SK-N-SH (cell line): ENCODE results near the gene TSNAXIP1. TPM values are rescaled to one million over a fixed set of nuclear protein-coding genes. Genes with fewer than 3 reads are reported as not detected.

Experiments
- CTCF ChIA-PET: fragments of 300-600, 350-600 bp; formaldehyde crosslinking; extraction: SDS; loops from one replicate; lab custom pipeline; 2021; lab: Yijun Ruan, JAX
- POLR2A ChIA-PET: fragments of 350-600 bp; sonication (Branson Sonifier 250); formaldehyde crosslinking; extraction: SDS; loops from one replicate; lab custom pipeline; 2020; ENCODE audit warnings: antibody characterized with exemption, inconsistent platforms; lab: Yijun Ruan, JAX
- DNase-seq: peaks from one replicate; pipeline ENCODE4 v3.0.0; 2012
- H2AFZ ChIP-seq: fragments of 200-600 bp; sonication (generic); 2 replicates; pipeline ENCODE4 v1.8.1; 2016; ENCODE audit warnings: antibody characterized with exemption, mild to moderate bottlenecking, low read depth
- H3F3A ChIP-seq: fragments of 200-600 bp; sonication (generic); replicated peaks from 2 replicates; pipeline ENCODE3; 2016; ENCODE audit warnings: antibody characterized with exemption, mild to moderate bottlenecking; ENCODE audit not compliant: insufficient read depth
- H3K27ac ChIP-seq, 2 experiments: fragments of 200-500 bp in 1 of 2; fragments of 200-600 bp in 1 of 2; sonication (Bioruptor generic) in 1 of 2; sonication (generic), shearing (Covaris generic) in 1 of 2; 2 replicates each; pipeline versions ENCODE4 v1.5.1 to v1.6.1; 2014 to 2016; ENCODE audit warnings: low read depth in 2 of 2, inconsistent platforms in 1 of 2, low read length in 1 of 2, mild to moderate bottlenecking in 1 of 2, mixed read lengths in 1 of 2
- H3K27me3 ChIP-seq: fragments of 200-600 bp; sonication (generic), shearing (Covaris generic); 2 replicates; pipeline ENCODE4 v1.6.1; 2016; ENCODE audit warnings: mixed run types; ENCODE audit not compliant: insufficient read depth
- H3K36me3 ChIP-seq, 2 experiments: fragments of 200-500 bp in 1 of 2; fragments of 200-600 bp in 1 of 2; sonication (Bioruptor generic) in 1 of 2; sonication (generic) in 1 of 2; replicated peaks in 1 of 2; 2 replicates each; pipeline versions ENCODE3 to v1.5.1; 2014 to 2016; ENCODE audit warnings: low read length in 1 of 2, mild to moderate bottlenecking in 1 of 2; ENCODE audit not compliant: insufficient read depth in 2 of 2, control insufficient read depth in 1 of 2
- H3K4me1 ChIP-seq, 2 experiments: fragments of 200-500 bp in 1 of 2; fragments of 200-600 bp in 1 of 2; sonication (Bioruptor generic) in 1 of 2; sonication (generic), shearing (Covaris generic) in 1 of 2; 2 replicates each; pipeline versions ENCODE4 v1.5.1 to v1.6.1; 2014 to 2016; ENCODE audit warnings: low read depth in 1 of 2, low read length in 1 of 2, mixed run types in 1 of 2; ENCODE audit not compliant: insufficient read depth in 2 of 2, control insufficient read depth in 1 of 2
- H3K4me2 ChIP-seq: fragments of 200-600 bp; sonication (generic), shearing (Covaris generic); 2 replicates; pipeline ENCODE4 v1.6.1; 2017; ENCODE audit warnings: mixed run types
- H3K4me3 ChIP-seq, 2 experiments: fragments of 200-500 bp in 1 of 2; fragments of 200-600 bp in 1 of 2; sonication (Bioruptor generic) in 1 of 2; sonication (generic), shearing (Covaris generic) in 1 of 2; 2 replicates each; pipeline versions ENCODE4 v1.5.1 to v1.8.1; 2014 to 2016; ENCODE audit warnings: low read depth in 2 of 2, inconsistent platforms in 1 of 2, low read length in 1 of 2, mild to moderate bottlenecking in 1 of 2, mixed read lengths in 1 of 2, moderate library complexity in 1 of 2
- H3K79me2 ChIP-seq: fragments of 200-600 bp; sonication (generic); 2 replicates; pipeline ENCODE4 v1.8.1; 2017; ENCODE audit warnings: mild to moderate bottlenecking; ENCODE audit not compliant: insufficient read depth
- H3K9ac ChIP-seq: fragments of 200-600 bp; sonication (generic); 2 replicates; pipeline ENCODE4 v1.6.1; 2017; ENCODE audit warnings: mixed run types
- H3K9me2 ChIP-seq: fragments of 200-600 bp; sonication (generic); 2 replicates; pipeline ENCODE4 v1.6.1; 2017; ENCODE audit warnings: mixed run types
- H3K9me3 ChIP-seq: fragments of 200-600 bp; sonication (generic); 2 replicates; pipeline ENCODE4 v1.6.1; 2017; ENCODE audit warnings: mixed run types, mild to moderate bottlenecking, moderate library complexity
- H4K20me1 ChIP-seq: fragments of 200-600 bp; sonication (generic); 2 replicates; pipeline ENCODE4 v1.6.1; 2017; ENCODE audit warnings: mild to moderate bottlenecking, mixed run types; ENCODE audit not compliant: insufficient read depth
- CHD2 ChIP-seq: fragments of 150-350 bp; IDR thresholded peaks from 2 replicates; pipeline ENCODE4 v1.6.1; 2018; ENCODE audit warnings: low read length; ENCODE audit not compliant: partially characterized antibody
- EP300 ChIP-seq, 2 experiments: IDR thresholded peaks; 2 replicates each; pipeline versions ENCODE4 v1.4.0 to v1.6.1; 2012; ENCODE audit warnings: borderline replicate concordance in 1 of 2, low read depth in 1 of 2, low read length in 1 of 2
- EZH2phosphoT487 ChIP-seq: fragments of 200-600 bp; sonication (generic); IDR thresholded peaks from 2 replicates; pipeline ENCODE4 v1.6.1; 2017; ENCODE audit warnings: low read depth, mixed run types, mild to moderate bottlenecking, antibody characterized with exemption, moderate library complexity, borderline replicate concordance
- FOXJ3 ChIP-seq: sonication (generic); formaldehyde crosslinking; IDR thresholded peaks from 2 replicates; pipeline ENCODE4 v1.5.1; 2020; ENCODE audit warnings: mild to moderate bottlenecking, missing genetic modification reagents
- GATA2 ChIP-seq: sonication (generic); formaldehyde crosslinking; IDR thresholded peaks from 2 replicates; pipeline ENCODE4 v1.5.0; 2020; ENCODE audit warnings: mild to moderate bottlenecking, missing genetic modification reagents
- MAX ChIP-seq: IDR thresholded peaks from 2 replicates; pipeline ENCODE4 v1.4.0; 2012; ENCODE audit warnings: low read depth
- MEF2A ChIP-seq: IDR thresholded peaks from 2 replicates; pipeline ENCODE4 v1.4.0; 2012; ENCODE audit warnings: low read depth, borderline replicate concordance
- MXI1 ChIP-seq: IDR thresholded peaks from 2 replicates; pipeline ENCODE4 v1.6.1; 2012; ENCODE audit warnings: mild to moderate bottlenecking, low read depth, low read length, improper control_type of control experiment
- NFIC ChIP-seq: IDR thresholded peaks from 2 replicates; pipeline ENCODE4 v1.4.0; 2012; ENCODE audit warnings: borderline replicate concordance
- RAD21 ChIP-seq: IDR thresholded peaks from 2 replicates; pipeline ENCODE4 v1.6.1; 2012; ENCODE audit warnings: mild to moderate bottlenecking, low read length
- REST ChIP-seq: IDR thresholded peaks from 2 replicates; pipeline ENCODE4 v1.6.1; 2012; ENCODE audit warnings: mild to moderate bottlenecking, low read depth, low read length, moderate library complexity
- RFX5 ChIP-seq: IDR thresholded peaks from 2 replicates; pipeline ENCODE4 v1.6.1; 2012; ENCODE audit warnings: mild to moderate bottlenecking, improper control_type of control experiment, low read length
- SMC3 ChIP-seq: IDR thresholded peaks from 2 replicates; pipeline ENCODE4 v1.6.1; 2012; ENCODE audit warnings: low read depth, low read length, improper control_type of control experiment
- TAF1 ChIP-seq: IDR thresholded peaks from 2 replicates; pipeline ENCODE4 v1.6.1; 2012; ENCODE audit warnings: low read depth, mild to moderate bottlenecking, low read length, moderate library complexity, borderline replicate concordance
- TCF12 ChIP-seq: IDR thresholded peaks from 2 replicates; pipeline ENCODE4 v1.4.0; 2012
- YY1 ChIP-seq: IDR thresholded peaks from 2 replicates; pipeline ENCODE4 v1.4.0; 2012; ENCODE audit warnings: low read depth, mild to moderate bottlenecking
- ZBTB33 ChIP-seq: IDR thresholded peaks from 2 replicates; pipeline ENCODE4 v1.4.0; 2012; ENCODE audit warnings: low read depth, borderline replicate concordance
- WGBS: methylation state at CpG from one replicate; pipeline ENCODE4 v1.1.6; 2017; ENCODE audit warnings: low lambda C conversion rate; 5-methylcytosine and 5-hydroxymethylcytosine counted together
- polyA plus RNA-seq, 3 experiments: library from polyadenylated mRNA; depleted of rRNA; stranded (reverse); fragments of >200 nt; gene quantifications; 2 replicates each; pipeline ENCODE4 v1.2.3, GENCODE V29; 2012

TSNAXIP1 gene
- polyA plus RNA-seq, 1 of the 3 experiments (the other 2 are of a cell fraction), result 4.4 TPM

GRCh38 chr16:67846320-67847063 lies 39.8 kb downstream of the TSNAXIP1 start, which contains the start of gene NUTF2 (continued):
- TF ChIP-seq MAX (peak; percentile 76), EZH2phosphoT487 (no peak), RAD21 (no peak), SMC3 (no peak), FOXJ3 (CRISPR knock-in tag) (no peak), EP300 (IDR thresholded peaks at IDR 0.05; ENCODE audit: borderline replicate concordance in 1 of 2, low read depth in 1 of 2, low read length in 1 of 2) (no peak), REST (no peak)

- H3K4me1 ChIP-seq, result peaks cover 34 to 38% of the 10 kb centered on the region in 2 experiments
- peaks cover 42% of the 10 kb centered on the region for H4K20me1 ChIP-seq
- CTCF ChIA-PET, result interaction anchor here (1.0 to 6.3 kb wide), 8 partner anchors 10 to 174 kb away, joined by 3 to 66 read pairs (median 4); no protein-coding TSS in a partner anchor
- peak within 1 kb of the TSS; percentile 98 for H3K4me2 ChIP-seq
- H3K9me2 ChIP-seq, result no peaks in the 10 kb centered on the region
- H3K79me2 ChIP-seq, result peaks cover 89% of the 10 kb centered on the region
- peak within 1 kb of the TSS; percentile 88 to 98 for H3K27ac ChIP-seq
- WGBS, result 3% methylated on average over 6 of the region's 62 CpGs
- peak; percentile 55 for DNase-seq
- H3K4me3 ChIP-seq, result peak within 1 kb of the TSS; percentile 71 to 85
- H3K9ac ChIP-seq, result peak within 1 kb of the TSS; percentile 100
- no peak for TF ChIP-seq MAX
- TF ChIP-seq NFIC, result no peak
- TF ChIP-seq EZH2phosphoT487, result no peak
- TF ChIP-seq RAD21, result no peak
- TF ChIP-seq YY1, result no peak
- TF ChIP-seq MXI1, result peak; percentile 10
- 0 out of 2 replicates have a peak, but pooled peaks have one; percentile 2 for TF ChIP-seq TCF12
- TF ChIP-seq ZBTB33, result no peak
- TF ChIP-seq RFX5, result no peak
- TF ChIP-seq EP300 (IDR thresholded peaks at IDR 0.05; ENCODE audit: borderline replicate concordance in 1 of 2, low read depth in 1 of 2, low read length in 1 of 2), result no peak
- no peak for TF ChIP-seq MEF2A
- 0 out of 2 replicates have a peak, but pooled peaks have one; percentile 34 for TF ChIP-seq TAF1
- TF ChIP-seq CHD2, result no peak
- TF ChIP-seq GATA2 (CRISPR knock-in tag), result no peak
- TF ChIP-seq, all 33 proteins: peak for 3
- POLR2A ChIA-PET, result interaction anchor here (1.3 kb wide), 1 partner anchor 14 kb away, joined by 11 read pairs; no protein-coding TSS in a partner anchor
- no peaks in the 10 kb centered on the region for H3K27me3 ChIP-seq
- peak within 1 kb of the TSS; percentile 80 for H2AFZ ChIP-seq
- H3K9me3 ChIP-seq, result no peaks in the 10 kb centered on the region
- peaks cover 29% of the 10 kb centered on the region for H3F3A ChIP-seq
- peaks cover 2 to 5% of the 10 kb centered on the region in 2 experiments for H3K36me3 ChIP-seq
These were observed 40.6 kb downstream of the TSNAXIP1 start, which contains the start of gene CENPT for GRCh38 chr16:67847064-67847861. Gene CENPT, minus strand, starts transcription at chr16:67847693. Its CDS starts 13,834 bp downstream, at chr16:67833859.
